OCI-LY1 (cell line): ENCODE results near the gene CCRL2.

Source experiments
- H2AFZ ChIP-seq: fragments of 200-600 bp; sonication (generic), shearing (Covaris generic); 2 replicates; pipeline ENCODE4 v1.6.0; 2014; ENCODE audit warnings: antibody characterized with exemption, mild to moderate bottlenecking, low read length
- H3F3A ChIP-seq: fragments of 200-600 bp; sonication (generic), shearing (Covaris generic); 2 replicates; pipeline ENCODE4 v1.6.0; 2014; ENCODE audit warnings: mild to moderate bottlenecking, antibody characterized with exemption, low read length, moderate library complexity; ENCODE audit not compliant: insufficient read depth
- H3K27ac ChIP-seq: fragments of 200-600 bp; sonication (generic); 2 replicates; pipeline ENCODE4 v1.5.1; 2014; ENCODE audit warnings: low read length, mixed run types, mild to moderate bottlenecking, low read depth; ENCODE audit not compliant: poor library complexity, severe bottlenecking
- H3K27me3 ChIP-seq: fragments of 200-600 bp; sonication (generic); 2 replicates; pipeline ENCODE4 v1.6.0; 2014; ENCODE audit warnings: antibody characterized with exemption, mild to moderate bottlenecking, low read length, moderate library complexity; ENCODE audit not compliant: insufficient read depth
- H3K36me3 ChIP-seq: fragments of 200-600 bp; sonication (generic); 2 replicates; pipeline ENCODE4 v1.6.1; 2014; ENCODE audit warnings: mild to moderate bottlenecking, antibody characterized with exemption, low read length, moderate library complexity, mixed read lengths; ENCODE audit not compliant: insufficient read depth
- H3K4me1 ChIP-seq: fragments of 200-600 bp; sonication (generic); 2 replicates; pipeline ENCODE4 v1.5.1; 2014; ENCODE audit warnings: mild to moderate bottlenecking, low read length, moderate library complexity; ENCODE audit not compliant: insufficient read depth, severe bottlenecking
- H3K4me2 ChIP-seq: fragments of 200-600 bp; sonication (generic), shearing (Covaris generic); 2 replicates; pipeline ENCODE4 v1.6.1; 2014; ENCODE audit warnings: low read length
- H3K4me3 ChIP-seq: fragments of 200-600 bp; sonication (generic); 2 replicates; pipeline ENCODE4 v1.5.1; 2014; ENCODE audit warnings: low read length, low read depth, mild to moderate bottlenecking, mixed read lengths; ENCODE audit not compliant: poor library complexity, severe bottlenecking
- H3K79me2 ChIP-seq: fragments of 200-600 bp; shearing (Covaris generic); 2 replicates; pipeline ENCODE4 v1.6.1; 2016; ENCODE audit warnings: mixed run types, low read length, mixed read lengths; ENCODE audit not compliant: insufficient read depth
- H3K9ac ChIP-seq: fragments of 200-600 bp; sonication (generic), shearing (Covaris generic); 2 replicates; pipeline ENCODE4 v1.6.1; 2014; ENCODE audit warnings: mild to moderate bottlenecking, low read length, mixed read lengths
- H3K9me2 ChIP-seq: fragments of 200-600 bp; sonication (generic), shearing (Covaris generic); 2 replicates; pipeline ENCODE4 v1.6.1; 2014; ENCODE audit warnings: low read depth, mild to moderate bottlenecking, low read length, mixed read lengths
- H3K9me3 ChIP-seq: fragments of 200-600 bp; shearing (Covaris generic); 2 replicates; pipeline ENCODE4 v1.6.1; 2014; ENCODE audit warnings: low read length, mixed read lengths
- H4K20me1 ChIP-seq: fragments of 200-600 bp; sonication (generic), shearing (Covaris generic); 2 replicates; pipeline ENCODE4 v1.6.0; 2016; ENCODE audit warnings: mild to moderate bottlenecking, low read length; ENCODE audit not compliant: insufficient read depth
- CTCF ChIP-seq: fragments of 200-600 bp; sonication (generic), shearing (Covaris generic); IDR thresholded peaks from 2 replicates; pipeline ENCODE4 v1.5.1; 2017; ENCODE audit warnings: mild to moderate bottlenecking, antibody characterized with exemption, low read length, moderate library complexity, mixed read lengths
- EZH2 ChIP-seq: fragments of 200-600 bp; sonication (generic), shearing (Covaris generic); IDR thresholded peaks from 2 replicates; pipeline ENCODE4 v1.8.0; 2017; ENCODE audit warnings: borderline replicate concordance, mixed run types, mild to moderate bottlenecking, antibody characterized with exemption, low read length, moderate library complexity, mixed read lengths

The CCRL2 gene

GRCh38 chr3:46375218-46375617 is 31.8 kb upstream of the CCRL2 start:
- no peak overlapping the region for H3K4me3 ChIP-seq
- H3K9ac ChIP-seq = no peak overlapping the region
- no peak overlapping the region for H3K4me2 ChIP-seq
- no peaks in the 10 kb centered on the region for H4K20me1 ChIP-seq
- H3K27ac ChIP-seq = no peak overlapping the region
- no peaks in the 10 kb centered on the region for H3K36me3 ChIP-seq
- H3K79me2 ChIP-seq = no peaks in the 10 kb centered on the region
- H3F3A ChIP-seq = no peaks in the 10 kb centered on the region
- no peaks in the 10 kb centered on the region for H3K4me1 ChIP-seq
- no peaks in the 10 kb centered on the region for H3K9me3 ChIP-seq
- H2AFZ ChIP-seq = no peak overlapping the region
- TF ChIP-seq CTCF (no peak), EZH2 (no peak)
- no peaks in the 10 kb centered on the region for H3K9me2 ChIP-seq
- H3K27me3 ChIP-seq = peaks cover 5% of the 10 kb centered on the region

- TF ChIP-seq CTCF = no peak
- TF ChIP-seq EZH2 = no peak
- no peak overlapping the region for H3K4me3 ChIP-seq
- no peak overlapping the region for H3K4me2 ChIP-seq
- H3K9me3 ChIP-seq = no peaks in the 10 kb centered on the region
- H3K27me3 ChIP-seq = peaks cover 5% of the 10 kb centered on the region; the same call in 1 of the 2 replicates
- H3K4me1 ChIP-seq = no peaks in the 10 kb centered on the region
- no peaks in the 10 kb centered on the region for H3K79me2 ChIP-seq
- H3K36me3 ChIP-seq = no peaks in the 10 kb centered on the region
- H2AFZ ChIP-seq = no peak overlapping the region
- H3K9me2 ChIP-seq = no peaks in the 10 kb centered on the region
- H3K9ac ChIP-seq = no peak overlapping the region
- no peak overlapping the region for H3K27ac ChIP-seq
- no peaks in the 10 kb centered on the region for H4K20me1 ChIP-seq
- H3F3A ChIP-seq = no peaks in the 10 kb centered on the region
These were observed 31.2 kb upstream of the CCRL2 start for GRCh38 chr3:46375814-46376213.

- Histone ChIP-seq H3K4me1 (no peaks in the 10 kb centered on the region), H3K9me2 (no peaks in the 10 kb centered on the region), H2AFZ (no peak overlapping the region), H3K36me3 (no peaks in the 10 kb centered on the region), H3K9ac (no peak overlapping the region), H3K79me2 (no peaks in the 10 kb centered on the region), H3F3A (no peaks in the 10 kb centered on the region), H3K27me3 (0 out of 2 replicates have a peak, but pooled peaks cover 5% of the 10 kb centered on the region), H4K20me1 (no peaks in the 10 kb centered on the region), H3K4me3 (no peak overlapping the region), H3K27ac (no peak overlapping the region), H3K9me3 (no peaks in the 10 kb centered on the region), H3K4me2 (no peak overlapping the region)
- TF ChIP-seq CTCF (peak; percentile 81), EZH2 (no peak)
These were observed 28.6 kb upstream of the CCRL2 start for GRCh38 chr3:46378426-46378942.
